PFSK-1 (cell line): ENCODE results near the gene TJAP1.

ENCODE experiments used
- FOXP2 ChIP-seq: optimal IDR thresholded peaks from 2 replicates; pipeline ENCODE3; 2011; ENCODE audit warnings: borderline replicate concordance, control low read depth, inconsistent platforms; ENCODE audit not compliant: insufficient read depth; ENCODE audit errors: extremely low read length, extremely low read depth
- POLR2AphosphoS5 ChIP-seq: IDR thresholded peaks from 2 replicates; pipeline ENCODE4 v1.6.1; 2012; ENCODE audit warnings: low read depth, mild to moderate bottlenecking, control low read depth, low read length, moderate library complexity
- REST ChIP-seq, 2 experiments: IDR thresholded peaks; 2 replicates each; pipeline versions ENCODE4 v1.6.1 to v1.8.0; 2011 to 2012; ENCODE audit warnings: low read depth in 2 of 2, low read length in 2 of 2, control low read depth in 1 of 2, inconsistent platforms in 1 of 2, mild to moderate bottlenecking in 1 of 2, moderate library complexity in 1 of 2; ENCODE audit not compliant: insufficient read depth in 1 of 2
- SIN3A ChIP-seq: IDR thresholded peaks from 2 replicates; pipeline ENCODE4 v1.6.1; 2012; ENCODE audit warnings: mild to moderate bottlenecking, low read length, moderate library complexity, borderline replicate concordance; ENCODE audit not compliant: insufficient read depth
- TAF1 ChIP-seq: IDR thresholded peaks from 2 replicates; pipeline ENCODE4 v1.6.1; 2012; ENCODE audit warnings: low read length, control low read depth, borderline replicate concordance; ENCODE audit not compliant: insufficient read depth

- no peak for TF ChIP-seq TAF1
- no peak for TF ChIP-seq REST (IDR thresholded peaks at IDR 0.05; ENCODE audit: insufficient read depth in 1 of 2, low read depth in 2 of 2, low read length in 2 of 2)
- no peak for TF ChIP-seq SIN3A
- TF ChIP-seq POLR2AphosphoS5 = no peak
- no peak for TF ChIP-seq FOXP2
Measured at GRCh38 chr6:43465948-43466347, 11.4 kb upstream of the TJAP1 start.
